Fibroblast of gingiva (primary cell): Measurements from ENCODE around the gene ATXN2.
A peak's percentile ranks its signal among the peaks of the same experiment; 100 is the strongest.

Experiments used
- DNase-seq: peaks from one replicate; pipeline ENCODE4 v3.0.0-alpha.2; 2011; ENCODE audit warnings: low read depth

ATXN2 gene

GRCh38 chr12:111417784-111418593 is 181.1 kb downstream of the ATXN2 start:
- DNase-seq, result no peak

GRCh38 chr12:111417290-111417689 is 181.8 kb downstream of the ATXN2 start:
- DNase-seq, result no peak

GRCh38 chr12:111414711-111415252 is 184.3 kb downstream of the ATXN2 start:
- no peak for DNase-seq

- peak; percentile 76 for DNase-seq
Measured at GRCh38 chr12:111413442-111414086, 185.6 kb downstream of the ATXN2 start.

GRCh38 chr12:111412830-111413441 is 186.2 kb downstream of the ATXN2 start:
- DNase-seq, result no peak

GRCh38 chr12:111412007-111412829 is 186.9 kb downstream of the ATXN2 start:
- no peak for DNase-seq

- DNase-seq, result no peak
Measured at GRCh38 chr12:111411185-111411764, 187.8 kb downstream of the ATXN2 start.

- DNase-seq, result peak; percentile 58
Measured at GRCh38 chr12:111410431-111411184, 188.5 kb downstream of the ATXN2 start.

GRCh38 chr12:111409780-111410430 is 189.2 kb downstream of the ATXN2 start:
- peak; percentile 88 for DNase-seq

GRCh38 chr12:111409403-111409779 is 189.7 kb downstream of the ATXN2 start:
- DNase-seq, result peak; percentile 30

- DNase-seq, result no peak
Measured at GRCh38 chr12:111408686-111409402, 190.3 kb downstream of the ATXN2 start.

GRCh38 chr12:111408116-111408440 is 191.0 kb downstream of the ATXN2 start:
- no peak for DNase-seq

- DNase-seq, result no peak
Measured at GRCh38 chr12:111407377-111408115, 191.6 kb downstream of the ATXN2 start.

- DNase-seq, result no peak
Measured at GRCh38 chr12:111406474-111407376, 192.4 kb downstream of the ATXN2 start.

GRCh38 chr12:111405859-111406473 is 193.1 kb downstream of the ATXN2 start, which contains the start of gene SH2B3:
TSS of gene SH2B3 (plus strand) at chr12:111405923. CDS start at chr12:111418146, 12,223 bp downstream.
- DNase-seq, result no peak

- DNase-seq, result peak; percentile 79
Measured at GRCh38 chr12:111405149-111405858, 193.8 kb downstream of the ATXN2 start.
